NT2/D1 (cell line): ENCODE results near the gene WWP2.

Experiments used
- SUZ12 ChIP-seq: IDR thresholded peaks from 2 replicates; pipeline ENCODE4 v1.6.1; 2011; ENCODE audit not compliant: insufficient read length, insufficient read depth; ENCODE audit errors: extremely low read depth
- ZNF274 ChIP-seq: IDR thresholded peaks from 2 replicates; pipeline ENCODE4 v1.6.1; 2011; ENCODE audit warnings: mild to moderate bottlenecking, low read depth, low read length

- TF ChIP-seq SUZ12 (no peak), ZNF274 (no peak)
Observed at GRCh38 chr16:69867784-69868560, 105.8 kb downstream of the WWP2 start.
